CD4-positive, alpha-beta T cell treated with Interleukin-17A for 1 hour (primary cell): Measurements from ENCODE around the gene GBP1.
"Not testable (repeated sequence)": the region's sequence is repeated elsewhere in the genome, so short reads cannot be mapped to it uniquely, and the experiment has no call there.

Experiments
- DNase-seq: peaks from one replicate; pipeline ENCODE4 v3.0.0-alpha.2; 2020

The GBP1 gene, protein sequence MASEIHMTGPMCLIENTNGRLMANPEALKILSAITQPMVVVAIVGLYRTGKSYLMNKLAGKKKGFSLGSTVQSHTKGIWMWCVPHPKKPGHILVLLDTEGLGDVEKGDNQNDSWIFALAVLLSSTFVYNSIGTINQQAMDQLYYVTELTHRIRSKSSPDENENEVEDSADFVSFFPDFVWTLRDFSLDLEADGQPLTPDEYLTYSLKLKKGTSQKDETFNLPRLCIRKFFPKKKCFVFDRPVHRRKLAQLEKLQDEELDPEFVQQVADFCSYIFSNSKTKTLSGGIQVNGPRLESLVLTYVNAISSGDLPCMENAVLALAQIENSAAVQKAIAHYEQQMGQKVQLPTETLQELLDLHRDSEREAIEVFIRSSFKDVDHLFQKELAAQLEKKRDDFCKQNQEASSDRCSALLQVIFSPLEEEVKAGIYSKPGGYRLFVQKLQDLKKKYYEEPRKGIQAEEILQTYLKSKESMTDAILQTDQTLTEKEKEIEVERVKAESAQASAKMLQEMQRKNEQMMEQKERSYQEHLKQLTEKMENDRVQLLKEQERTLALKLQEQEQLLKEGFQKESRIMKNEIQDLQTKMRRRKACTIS

DNA sequence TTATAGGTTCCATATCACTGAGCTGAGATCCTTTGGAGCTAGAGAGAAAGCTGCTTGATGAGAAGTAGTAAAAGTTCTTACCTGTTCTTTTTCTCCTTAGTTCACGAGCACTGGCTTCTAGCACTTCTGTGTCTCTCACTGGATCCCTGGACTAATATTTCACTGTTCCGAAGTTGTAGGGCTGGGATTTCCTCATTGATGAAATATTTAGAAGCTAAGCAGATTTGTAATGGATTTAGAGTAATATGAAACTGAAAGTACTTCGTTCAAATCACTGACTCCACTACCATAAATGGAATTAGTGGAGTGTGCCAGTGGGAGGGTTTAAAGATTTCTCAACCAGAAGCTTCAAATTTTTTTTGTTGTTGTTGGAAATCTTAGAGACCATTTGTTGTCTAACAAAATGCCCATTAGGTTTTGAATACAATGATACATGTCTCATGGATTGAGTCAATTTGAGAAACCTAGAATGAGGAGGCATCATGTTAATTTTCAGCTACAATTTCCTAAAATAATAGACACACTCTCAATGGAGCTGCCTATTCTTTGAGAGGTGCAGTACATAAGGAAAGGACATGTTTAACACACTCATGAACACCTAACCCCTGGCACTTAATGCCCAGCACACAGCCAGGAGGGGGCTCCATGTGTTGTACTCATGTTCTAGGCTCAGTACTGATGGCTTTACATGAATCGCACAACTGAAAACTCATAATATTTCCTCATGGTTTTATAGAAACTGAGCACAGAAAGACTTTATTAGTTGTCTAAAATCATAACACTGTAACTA is at the start of gene GBP1:
GBP1 (minus strand) TSS at position 130 of the 790 bp plus-strand sequence. CDS start 1,974 bp downstream, outside the sequence.
- DNase-seq = peak; percentile 74

DNA sequence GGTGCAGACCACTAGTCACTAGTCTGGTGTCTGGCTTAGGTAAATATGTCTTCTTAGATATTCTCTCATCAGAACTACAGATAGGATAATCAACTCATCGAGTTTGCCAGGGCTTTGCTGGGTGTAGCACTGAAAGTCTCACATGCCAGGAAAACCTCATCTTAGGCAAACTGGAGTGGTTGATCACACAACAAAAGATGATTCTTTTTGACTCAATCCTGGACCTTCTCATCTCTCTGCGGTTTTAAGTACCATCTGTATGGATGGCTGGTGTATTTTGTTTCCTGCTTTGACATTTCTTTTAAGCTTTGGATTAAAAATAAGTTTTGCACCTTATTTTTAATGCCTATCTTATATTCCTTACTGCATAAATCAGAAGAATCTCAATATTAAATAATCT is 49.7 kb upstream of the GBP1 start:
- DNase-seq = no peak

- DNase-seq = no peak
Observed at GRCh38 chr1:89112871-89113613, 48.0 kb upstream of the GBP1 start.

DNA sequence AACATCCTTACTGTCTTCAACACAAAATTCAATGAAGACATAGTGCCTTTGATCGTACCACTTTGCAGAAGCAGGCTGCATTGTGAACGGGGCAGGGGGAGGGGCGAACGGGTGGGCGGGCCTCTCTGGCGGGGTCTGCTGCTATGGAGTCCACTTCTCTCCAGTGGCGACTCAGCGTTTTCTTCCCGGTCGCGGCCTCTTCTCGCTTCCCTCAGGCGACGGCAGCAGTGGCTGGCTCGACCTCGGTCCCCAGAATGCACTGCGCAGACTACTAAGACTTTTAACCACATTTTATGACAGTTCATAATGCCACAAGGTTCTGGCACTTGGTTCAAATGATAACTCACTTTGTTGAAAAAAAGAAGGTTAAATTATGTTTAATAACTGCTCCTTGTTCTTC is 39.7 kb upstream of the GBP1 start:
- no peak for DNase-seq

- DNase-seq = no peak
Observed at GRCh38 chr1:89104147-89104546, 39.1 kb upstream of the GBP1 start.

DNA sequence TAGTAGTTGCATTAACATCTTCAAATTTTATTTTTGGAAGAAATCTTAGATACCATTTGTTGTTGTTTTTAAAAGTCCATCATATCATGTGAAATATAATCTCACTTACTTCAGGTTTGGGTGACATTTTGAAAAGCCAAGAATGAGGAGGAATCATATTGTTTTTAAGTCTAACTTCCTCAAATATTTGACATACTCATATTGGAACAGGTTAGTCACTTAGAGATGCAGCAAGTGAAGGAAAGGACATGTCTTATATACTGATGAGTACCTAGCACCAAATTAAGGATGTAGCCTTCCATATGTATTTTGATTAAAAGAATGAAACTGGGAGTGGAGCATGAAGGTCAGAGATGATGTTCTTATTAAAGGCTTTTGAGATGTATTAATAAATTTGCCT is 37.0 kb upstream of the GBP1 start:
- DNase-seq = no peak

DNA sequence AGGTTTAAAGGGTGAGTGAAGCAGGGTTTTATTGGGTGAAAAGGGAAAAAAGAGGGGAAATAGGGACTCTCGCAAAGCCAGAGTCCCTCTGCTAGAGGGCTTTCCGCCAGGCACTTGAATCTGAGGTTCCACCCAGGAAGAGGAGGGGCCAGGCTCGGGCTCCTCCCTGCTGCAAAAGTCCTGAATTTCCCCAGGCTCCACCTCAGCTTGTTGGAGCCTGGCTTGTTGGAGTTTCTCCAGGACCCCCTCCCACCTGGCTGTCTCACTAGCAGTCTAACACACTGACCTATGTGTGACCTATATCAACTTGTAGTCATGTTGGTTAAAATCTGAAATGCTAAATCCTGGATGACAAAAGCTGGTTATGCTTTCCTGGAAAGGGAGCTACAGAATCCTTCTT is 35.4 kb upstream of the GBP1 start:
- DNase-seq = no peak

DNA sequence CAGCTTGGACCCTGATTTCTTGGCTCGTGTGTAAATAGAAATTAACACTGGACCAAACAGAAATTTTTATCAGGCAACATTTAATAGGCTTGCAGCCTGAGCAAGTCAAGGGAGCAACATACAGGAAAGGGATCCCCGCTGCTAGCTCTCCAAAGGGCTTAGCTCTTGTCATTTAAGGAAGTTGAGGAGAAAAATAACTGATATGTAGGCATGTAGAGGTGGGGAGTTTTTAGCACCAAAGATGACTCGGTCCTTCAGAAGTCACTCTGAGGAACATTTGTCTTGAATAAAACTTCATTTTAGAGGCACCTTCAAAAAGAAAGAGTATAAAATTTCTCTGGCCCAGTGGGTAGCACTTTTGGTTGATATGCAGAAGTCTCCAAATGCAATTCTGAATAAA is 33.8 kb upstream of the GBP1 start:
- DNase-seq = no peak

DNA sequence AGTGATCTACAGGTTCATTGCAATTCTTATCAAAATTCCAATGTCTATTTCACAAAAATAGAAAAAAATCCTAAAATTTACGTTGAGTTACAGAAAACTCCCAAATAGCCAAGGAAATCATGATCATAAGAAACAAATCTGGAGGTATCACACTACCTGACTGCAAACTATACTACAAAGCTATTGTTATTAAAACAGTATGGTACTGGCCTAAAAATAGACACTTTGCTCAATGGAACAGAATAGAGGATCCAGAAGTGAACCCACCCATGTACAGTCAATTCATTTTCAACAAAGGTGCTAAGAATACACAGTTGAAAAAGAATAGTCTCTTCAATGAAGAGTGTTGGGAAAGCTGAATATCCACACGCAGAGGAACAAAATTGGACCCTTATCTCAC is 30.7 kb upstream of the GBP1 start:
- no peak for DNase-seq

GRCh38 chr1:89089962-89090361 is 25.0 kb upstream of the GBP1 start:
- DNase-seq = no peak

GRCh38 chr1:89088572-89088971 is 23.6 kb upstream of the GBP1 start:
- DNase-seq = no peak

DNA sequence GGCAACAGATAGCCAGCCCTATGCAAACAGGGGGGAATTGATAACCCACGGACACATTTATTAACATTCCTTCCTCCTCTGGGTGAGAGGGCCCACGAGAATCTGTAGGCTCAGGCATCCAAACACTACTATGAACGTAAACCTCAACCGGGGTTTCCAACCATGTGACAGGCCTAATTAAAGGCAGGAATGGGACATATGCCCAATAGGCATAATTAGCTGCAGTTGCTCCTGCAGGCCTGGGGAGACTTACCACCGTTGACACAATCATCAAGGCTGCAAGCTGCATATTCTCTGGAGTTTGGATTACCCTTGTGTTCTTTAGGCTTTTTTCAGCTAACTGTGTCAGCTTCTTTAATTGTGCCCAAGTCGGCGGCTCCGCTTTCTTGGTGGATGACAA is 22.2 kb upstream of the GBP1 start:
- no peak for DNase-seq

DNA sequence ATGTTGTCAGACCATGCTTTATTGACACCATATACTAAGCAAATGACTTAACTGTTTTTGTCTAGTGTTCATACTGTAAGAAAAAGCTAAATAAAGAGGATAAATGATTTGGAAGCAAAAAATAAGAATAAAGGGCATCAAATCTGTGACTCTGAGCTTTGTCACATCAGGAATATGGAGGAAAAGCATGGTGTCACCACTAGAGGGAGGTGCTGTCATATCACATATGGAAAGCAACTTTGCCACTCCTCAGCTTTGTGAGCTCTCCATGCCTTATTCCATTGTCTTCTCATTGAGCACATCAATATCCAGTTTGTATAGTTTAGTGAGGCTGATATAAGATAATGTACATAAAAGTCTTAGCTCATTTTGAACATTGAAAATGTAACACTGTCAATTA is 20.8 kb upstream of the GBP1 start:
- peak; percentile 81 for DNase-seq

DNA sequence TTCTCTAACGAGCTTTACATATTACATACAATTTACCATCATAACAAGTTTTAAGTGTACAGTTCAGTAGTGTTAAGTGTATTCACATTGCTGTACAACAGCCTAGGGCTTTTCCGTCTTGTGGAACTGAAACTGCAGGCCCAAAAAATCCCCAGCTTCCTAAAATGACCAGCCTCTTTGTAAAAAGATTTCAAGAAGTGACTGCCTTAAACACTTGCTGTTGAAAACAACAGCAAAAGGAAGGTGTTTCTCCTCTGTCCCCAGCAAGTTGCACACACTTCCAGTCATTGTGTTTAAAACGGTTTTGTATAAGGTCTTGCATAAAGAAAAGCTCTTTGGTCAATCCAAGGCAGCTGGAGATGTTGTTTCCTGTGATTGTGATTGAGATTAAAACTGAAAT is 16.0 kb upstream of the GBP1 start:
- DNase-seq = no peak

DNA sequence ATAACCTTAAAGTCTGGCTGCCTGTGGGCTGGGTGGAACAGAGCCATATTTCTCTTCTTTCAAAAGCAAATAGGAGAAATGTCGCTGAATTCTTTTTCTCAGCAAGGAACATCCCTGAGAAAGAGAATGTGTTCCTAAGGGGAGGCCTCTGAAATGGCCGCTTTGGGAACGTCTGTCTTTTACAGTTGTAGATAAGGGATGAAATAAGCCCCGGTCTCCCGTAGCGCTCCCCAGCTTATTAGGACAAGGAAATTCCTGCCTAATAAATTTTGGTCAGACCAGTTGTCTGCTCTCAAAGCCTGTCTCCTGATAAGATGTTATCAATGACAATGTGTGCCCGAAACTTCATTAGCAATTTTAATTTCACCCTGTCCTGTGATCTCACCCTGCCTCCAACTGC is 15.1 kb upstream of the GBP1 start:
- not testable (repeated sequence) for DNase-seq

- DNase-seq = not testable (repeated sequence)
Observed at GRCh38 chr1:89072466-89073065, 7.6 kb upstream of the GBP1 start.

- no peak for DNase-seq
Observed at GRCh38 chr1:89070509-89070908, 5.5 kb upstream of the GBP1 start.

DNA sequence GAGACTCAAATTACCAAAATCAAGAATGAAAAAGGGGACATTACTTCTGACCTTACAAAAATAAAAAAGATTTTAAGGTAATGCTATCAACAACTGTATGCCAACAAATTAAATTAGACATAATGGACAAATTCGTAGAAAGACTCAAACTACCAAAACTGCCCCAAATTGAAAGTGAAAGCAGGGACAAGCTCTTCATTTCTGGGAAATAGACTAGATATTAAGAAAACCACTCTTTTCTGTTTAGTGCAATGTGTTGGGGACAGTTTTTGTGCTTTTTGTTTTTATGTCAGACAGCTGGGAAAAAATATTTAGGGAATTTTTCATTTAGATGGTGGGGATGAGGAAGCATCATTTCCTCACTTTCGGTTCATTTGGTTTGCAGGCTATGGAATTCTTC is 4.9 kb upstream of the GBP1 start:
- DNase-seq = peak; percentile 52

GRCh38 chr1:89068291-89068690 is 3.3 kb upstream of the GBP1 start:
- no peak for DNase-seq

GRCh38 chr1:89064632-89065031 is 376 bp downstream of the GBP1 start:
- peak; percentile 13 for DNase-seq

- DNase-seq = no peak
Observed at GRCh38 chr1:89063094-89063493, 1.9 kb downstream of the GBP1 start.

DNA sequence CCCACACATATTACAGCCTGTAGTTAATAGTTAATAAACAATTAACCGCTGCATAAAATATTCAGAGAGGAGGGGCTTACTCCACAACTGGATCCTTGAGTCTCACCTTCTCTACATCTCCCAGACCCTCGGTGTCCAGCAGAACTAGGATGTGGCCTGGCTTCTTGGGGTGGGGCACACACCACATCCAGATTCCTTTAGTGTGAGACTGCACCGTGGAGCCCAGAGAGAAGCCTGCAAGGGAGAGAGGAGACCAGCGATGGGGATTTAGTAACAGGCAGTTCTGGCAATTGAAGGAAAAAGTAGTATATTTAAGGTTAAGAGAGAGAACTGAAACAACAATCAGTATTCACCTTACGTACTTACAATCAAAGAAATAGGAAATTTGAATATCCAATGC is 4.9 kb downstream of the GBP1 start:
- no peak for DNase-seq

- no peak for DNase-seq
Observed at GRCh38 chr1:89051955-89052312, 13.1 kb downstream of the GBP1 start.
